Fibroblast of lung (primary cell): ENCODE data around the gene LRFN2. TPM values are rescaled to one million over a fixed set of nuclear protein-coding genes. Genes with fewer than 3 reads are reported as not detected.

Experiments
- DNase-seq, 2 donors: peaks; one replicate each; pipeline versions ENCODE4 v3.0.0 to v3.0.0-alpha.2; 2010; ENCODE audit warnings: low read depth in 2 of 2
- H2AFZ ChIP-seq: 2 replicates; pipeline ENCODE4 v1.5.1; 2012; ENCODE audit warnings: low read length, control low read depth, inconsistent platforms
- H3K27ac ChIP-seq: 2 replicates; pipeline ENCODE4 v1.5.1; 2011; ENCODE audit warnings: low read length, control low read depth; ENCODE audit not compliant: insufficient read depth
- H3K27me3 ChIP-seq: 2 replicates; pipeline ENCODE4 v1.5.1; 2011; ENCODE audit warnings: mild to moderate bottlenecking, low read length; ENCODE audit not compliant: control insufficient read depth, insufficient read depth
- H3K36me3 ChIP-seq: 2 replicates; pipeline ENCODE4 v1.5.1; 2011; ENCODE audit warnings: low read length; ENCODE audit not compliant: control insufficient read depth, insufficient read depth
- H3K4me1 ChIP-seq: 2 replicates; pipeline ENCODE4 v1.5.1; 2011; ENCODE audit warnings: low read length; ENCODE audit not compliant: control insufficient read depth, insufficient read depth; ENCODE audit errors: extremely low read depth
- H3K4me2 ChIP-seq: 2 replicates; pipeline ENCODE4 v1.5.1; 2011; ENCODE audit warnings: low read length, control low read depth; ENCODE audit not compliant: insufficient read depth; ENCODE audit errors: extremely low read depth
- H3K4me3 ChIP-seq, 4 experiments: fragments of 200-600 bp in 1 of 4; sonication (generic) in 1 of 4; replicated peaks in 1 of 4; 2 replicates each; pipeline ENCODE4 v1.5.1; 2011 to 2016; ENCODE audit warnings: low read length in 4 of 4, low read depth in 3 of 4, mild to moderate bottlenecking in 3 of 4, control low read depth in 2 of 4, inconsistent platforms in 1 of 4, mixed read lengths in 1 of 4; ENCODE audit not compliant: insufficient read depth in 1 of 4; ENCODE audit errors: control extremely low read depth in 1 of 4
- H3K79me2 ChIP-seq: 2 replicates; pipeline ENCODE4 v1.5.1; 2012; ENCODE audit warnings: mild to moderate bottlenecking, low read length, inconsistent platforms; ENCODE audit not compliant: control insufficient read depth, insufficient read depth
- H3K9ac ChIP-seq: 2 replicates; pipeline ENCODE4 v1.5.1; 2011; ENCODE audit warnings: mild to moderate bottlenecking, low read length, control low read depth; ENCODE audit not compliant: insufficient read depth
- H3K9me3 ChIP-seq: 2 replicates; pipeline ENCODE4 v1.5.1; 2012; ENCODE audit warnings: low read depth, low read length; ENCODE audit not compliant: control insufficient read depth, insufficient read depth
- H4K20me1 ChIP-seq: 2 replicates; pipeline ENCODE4 v1.5.1; 2011; ENCODE audit warnings: low read length; ENCODE audit not compliant: control insufficient read depth, insufficient read depth; ENCODE audit errors: extremely low read depth
- CTCF ChIP-seq, 2 donors: IDR thresholded peaks in 1 of 2; conservative IDR thresholded peaks in 1 of 2; 1 replicate in 1 of 2; 2 replicates in 1 of 2; pipeline ENCODE4 v1.5.1; 2011 to 2012; ENCODE audit warnings: low read length in 2 of 2, control low read depth in 1 of 2, inconsistent platforms in 1 of 2, low read depth in 1 of 2, mild to moderate bottlenecking in 1 of 2
- EZH2 ChIP-seq: IDR thresholded peaks from 2 replicates; pipeline ENCODE4 v1.5.1; 2012; ENCODE audit warnings: low read length, control low read depth, mild to moderate bottlenecking; ENCODE audit errors: missing control alignments
- polyA plus RNA-seq, 2 donors: library from polyadenylated mRNA; depleted of rRNA in 1 of 2; stranded (reverse) in 1 of 2; unstranded in 1 of 2; fragments of >200 nt; gene quantifications; 2 replicates each; pipeline ENCODE4 v1.2.1, GENCODE V29; 2011 to 2012; ENCODE audit warnings: missing spikeins in 1 of 2
- total RNA-seq: library from RNA; depleted of rRNA; stranded (reverse); fragments of >200 nt; gene quantifications from 2 replicates; pipeline ENCODE4 v1.2.1, GENCODE V29; 2014

Gene LRFN2
- total and polyA plus RNA-seq, 2 donors (not counting 1 experiment from before 2014, with no cell fraction given), result not detected

GRCh38 chr6:40409716-40410397 lies 177.3 kb downstream of the LRFN2 start:
- H3K4me2 ChIP-seq, result no peak overlapping the region
- no peak overlapping the region for H2AFZ ChIP-seq
- H3K27me3 ChIP-seq, result no peaks in the 10 kb centered on the region
- no peaks in the 10 kb centered on the region for H3K79me2 ChIP-seq
- H4K20me1 ChIP-seq, result no peaks in the 10 kb centered on the region
- no peak for DNase-seq
- no peak overlapping the region for H3K27ac ChIP-seq
- H3K4me1 ChIP-seq, result no peaks in the 10 kb centered on the region
- TF ChIP-seq EZH2, result no peak
- no peak for TF ChIP-seq CTCF (conservative IDR thresholded peaks at IDR 0.05 in 1 of 2, IDR thresholded peaks at IDR 0.05 in 1 of 2; ENCODE audit: low read depth in 1 of 2, low read length in 2 of 2)
- H3K4me3 ChIP-seq, result no peak overlapping the region
- no peaks in the 10 kb centered on the region for H3K36me3 ChIP-seq
- no peaks in the 10 kb centered on the region for H3K9me3 ChIP-seq
- no peak overlapping the region for H3K9ac ChIP-seq

GRCh38 chr6:40408786-40409542 lies 178.2 kb downstream of the LRFN2 start:
- Histone ChIP-seq H3K4me3 (no peak overlapping the region), H3K27me3 (no peaks in the 10 kb centered on the region), H3K27ac (no peak overlapping the region), H2AFZ (no peak overlapping the region), H3K79me2 (no peaks in the 10 kb centered on the region), H3K36me3 (no peaks in the 10 kb centered on the region), H4K20me1 (no peaks in the 10 kb centered on the region), H3K4me1 (no peaks in the 10 kb centered on the region), H3K4me2 (no peak overlapping the region), H3K9me3 (no peaks in the 10 kb centered on the region), H3K9ac (no peak overlapping the region)
- TF ChIP-seq EZH2 (no peak), CTCF (conservative IDR thresholded peaks at IDR 0.05 in 1 of 2, IDR thresholded peaks at IDR 0.05 in 1 of 2; ENCODE audit: low read depth in 1 of 2, low read length in 2 of 2) (no peak)
- no peak for DNase-seq

- Histone ChIP-seq H3K79me2 (no peaks in the 10 kb centered on the region), H3K4me2 (no peak overlapping the region), H2AFZ (no peak overlapping the region), H3K36me3 (no peaks in the 10 kb centered on the region), H3K9ac (no peak overlapping the region), H3K4me1 (no peaks in the 10 kb centered on the region), H3K27ac (no peak overlapping the region), H4K20me1 (no peaks in the 10 kb centered on the region), H3K4me3 (no peak overlapping the region), H3K9me3 (no peaks in the 10 kb centered on the region), H3K27me3 (no peaks in the 10 kb centered on the region)
- TF ChIP-seq EZH2, result no peak
- TF ChIP-seq CTCF (conservative IDR thresholded peaks at IDR 0.05 in 1 of 2, IDR thresholded peaks at IDR 0.05 in 1 of 2; ENCODE audit: low read depth in 1 of 2, low read length in 2 of 2), result no peak
- DNase-seq, result no peak
Observed at GRCh38 chr6:40407239-40407638, 179.9 kb downstream of the LRFN2 start.
